Activated B cell treated with CpG ODN at 0.5 μM for 24 hours (primary cell): ENCODE data around the gene RBM44. TPM values are rescaled to one million over a fixed set of nuclear protein-coding genes. Genes with fewer than 3 reads are reported as not detected.

Experiments used
- ATAC-seq: fragments of 200-7000 bp; cut with Tn5 transposase; one replicate; pipeline ENCODE4 v1.10.0; 2021; ENCODE audit warnings: low read depth, mild to moderate bottlenecking, moderate library complexity
- CTCF ChIA-PET: fragments of 350-600 bp; sonication (Branson Sonifier 250); formaldehyde crosslinking; loops from one replicate; lab custom pipeline; 2021; ENCODE audit warnings: antibody characterized with exemption; lab: Charles Lee
- POLR2A ChIA-PET: fragments of 350-600 bp; sonication (Branson Sonifier 250); formaldehyde crosslinking; loops from one replicate; lab custom pipeline; 2021; ENCODE audit warnings: antibody characterized with exemption; lab: Charles Lee
- DNase-seq: peaks from one replicate; pipeline ENCODE4 v3.0.0; 2022
- H3K27ac Mint-ChIP-seq: one replicate; pipeline ENCODE4 v1.8.0; 2020; ENCODE audit warnings: mixed read lengths
- H3K27me3 Mint-ChIP-seq: one replicate; pipeline ENCODE4 v1.8.0; 2021; ENCODE audit warnings: mixed read lengths
- H3K36me3 Mint-ChIP-seq: one replicate; pipeline ENCODE4 v1.8.0; 2021; ENCODE audit warnings: low read depth, mixed read lengths
- H3K4me1 Mint-ChIP-seq: one replicate; pipeline ENCODE4 v1.8.0; 2021; ENCODE audit warnings: mixed read lengths
- H3K4me3 Mint-ChIP-seq: one replicate; pipeline ENCODE4 v1.8.0; 2020; ENCODE audit warnings: mild to moderate bottlenecking, mixed read lengths
- H3K9me3 Mint-ChIP-seq: one replicate; pipeline ENCODE4 v1.8.0; 2020; ENCODE audit warnings: mixed read lengths
- CTCF ChIP-seq: fragments of 200-600 bp; IDR thresholded peaks from one replicate; pipeline ENCODE4 v1.8.0; 2022; ENCODE audit warnings: antibody characterized with exemption, mild to moderate bottlenecking
- intact Hi-C: fragments of 100-400 bp; cut with micrococcal nuclease; formaldehyde crosslinking; loops from one replicate; pipeline ENCODE4 v1.15.1; 2024
- total RNA-seq: library from RNA; stranded (reverse); gene quantifications from 2 replicates; pipeline ENCODE4 v1.2.3, GENCODE V29; 2022

RBM44 gene
- total RNA-seq, 1 donor from 2014 or later = 1.3 TPM

GRCh38 chr2:237872178-237872887 is 73.8 kb downstream of the RBM44 start:
- Mint-ChIP-seq H3K4me1 (peaks cover 16% of the 10 kb centered on the region), H3K4me3 (no peak overlapping the region), H3K27ac (no peak overlapping the region), H3K9me3 (no peaks in the 10 kb centered on the region), H3K36me3 (no peaks in the 10 kb centered on the region), H3K27me3 (peaks cover 35% of the 10 kb centered on the region)
- POLR2A ChIA-PET = no interaction called here
- DNase-seq (peak; percentile 10), ATAC-seq (no peak)
- intact Hi-C loops = no loop called here
- TF ChIP-seq CTCF = no peak
- CTCF ChIA-PET = no interaction called here

- Mint-ChIP-seq H3K27ac (no peak overlapping the region), H3K36me3 (no peaks in the 10 kb centered on the region), H3K27me3 (peaks cover 33% of the 10 kb centered on the region), H3K4me1 (peaks cover 13% of the 10 kb centered on the region), H3K9me3 (no peaks in the 10 kb centered on the region), H3K4me3 (no peak overlapping the region)
- intact Hi-C loops = no loop called here
- ChIA-PET POLR2A (interaction anchor here (0.5 kb wide), 1 partner anchor 20 kb away, joined by 4 read pairs; no protein-coding TSS in a partner anchor), CTCF (no interaction called here)
- DNase-seq (peak; percentile 10), ATAC-seq (no peak)
- TF ChIP-seq CTCF = no peak
These were observed 74.8 kb downstream of the RBM44 start for GRCh38 chr2:237873421-237873831.

- POLR2A ChIA-PET = interaction anchor here (1.5 kb wide), 1 partner anchor 16 kb away, joined by 3 read pairs; no protein-coding TSS in a partner anchor
- H3K9me3 Mint-ChIP-seq = no peaks in the 10 kb centered on the region
- H3K4me1 Mint-ChIP-seq = peaks cover 7% of the 10 kb centered on the region
These were observed 75.4 kb downstream of the RBM44 start for GRCh38 chr2:237873897-237874551.

GRCh38 chr2:237874585-237875161 is 76.1 kb downstream of the RBM44 start:
- TF ChIP-seq CTCF = no peak
- H3K27ac Mint-ChIP-seq = no peak overlapping the region
- peaks cover under 1% of the 10 kb centered on the region for H3K4me1 Mint-ChIP-seq
- intact Hi-C loops = no loop called here
- H3K27me3 Mint-ChIP-seq = peaks cover 21% of the 10 kb centered on the region
- ATAC-seq (no peak), DNase-seq (peak; percentile 5)
- ChIA-PET POLR2A (interaction anchor here (1.5 kb wide), 1 partner anchor 16 kb away, joined by 3 read pairs; no protein-coding TSS in a partner anchor), CTCF (no interaction called here)
- no peaks in the 10 kb centered on the region for H3K9me3 Mint-ChIP-seq
- H3K4me3 Mint-ChIP-seq = no peak overlapping the region
- no peaks in the 10 kb centered on the region for H3K36me3 Mint-ChIP-seq

More at GRCh38 chr2:237873897-237874551, 75.4 kb downstream of the RBM44 start:
- peak; percentile 11 for DNase-seq
- CTCF ChIA-PET = no interaction called here
- intact Hi-C loops = no loop called here
- no peak overlapping the region for H3K27ac Mint-ChIP-seq
- no peaks in the 10 kb centered on the region for H3K36me3 Mint-ChIP-seq
- TF ChIP-seq CTCF = no peak
- no peak overlapping the region for H3K4me3 Mint-ChIP-seq
- ATAC-seq = no peak
- H3K27me3 Mint-ChIP-seq = peaks cover 28% of the 10 kb centered on the region
